WTC11 (cell line): ENCODE results near the gene VANGL2. TPM values are rescaled to one million over a fixed set of nuclear protein-coding genes. Genes with fewer than 3 reads are reported as not detected.

Source experiments
- ATAC-seq: fragments of 200-7000 bp; cut with Tn5 transposase; 2 replicates; pipeline ENCODE4 v1.10.0; 2021; ENCODE audit warnings: mild to moderate bottlenecking, moderate library complexity
- Bru-seq: library from RNA; stranded (reverse); fragments of 400-500 nt; gene quantifications from one replicate; lab custom pipeline; 2021; lab: Mats Ljungman, UMichigan
- CTCF ChIA-PET: fragments of 300-600 bp; sonication (Branson Sonifier 250); formaldehyde crosslinking; loops from one replicate; lab custom pipeline; 2021; ENCODE audit warnings: antibody characterized with exemption; lab: Charles Lee
- POLR2A ChIA-PET: fragments of 350-600 bp; sonication (Branson Sonifier 250); formaldehyde crosslinking; loops from one replicate; lab custom pipeline; 2021; ENCODE audit warnings: antibody characterized with exemption; lab: Charles Lee
- DNase-seq: peaks from one replicate; pipeline ENCODE4 v3.0.0; 2021; ENCODE audit warnings: low spot score
- H3K27ac Mint-ChIP-seq: 2 replicates; pipeline ENCODE4 v1.8.0; 2021; ENCODE audit warnings: mixed read lengths
- H3K27me3 Mint-ChIP-seq: 2 replicates; pipeline ENCODE4 v1.8.0; 2021; ENCODE audit warnings: low read depth, mild to moderate bottlenecking, moderate library complexity, mixed read lengths
- H3K36me3 Mint-ChIP-seq: 2 replicates; pipeline ENCODE4 v1.8.0; 2021; ENCODE audit warnings: mixed read lengths
- H3K4me1 Mint-ChIP-seq: 2 replicates; pipeline ENCODE4 v1.8.0; 2022; ENCODE audit warnings: mixed read lengths
- H3K4me3 Mint-ChIP-seq: 2 replicates; pipeline ENCODE4 v1.8.0; 2021; ENCODE audit warnings: mild to moderate bottlenecking, moderate library complexity, mixed read lengths
- H3K9me3 Mint-ChIP-seq: 2 replicates; pipeline ENCODE4 v1.8.0; 2021; ENCODE audit warnings: mixed read lengths
- ATF1 ChIP-seq: sonication (generic); formaldehyde crosslinking; IDR thresholded peaks from 2 replicates; pipeline ENCODE4 v1.8.1; 2023; ENCODE audit warnings: mild to moderate bottlenecking, moderate library complexity, missing genetic modification reagents
- ATF2 ChIP-seq: sonication (generic); formaldehyde crosslinking; IDR thresholded peaks from 2 replicates; pipeline ENCODE4 v1.8.1; 2022; ENCODE audit warnings: low read depth, missing genetic modification reagents, borderline replicate concordance
- CBFB ChIP-seq: sonication (generic); formaldehyde crosslinking; IDR thresholded peaks from 2 replicates; pipeline ENCODE4 v1.8.1; 2022; ENCODE audit warnings: mild to moderate bottlenecking, low read depth, missing genetic modification reagents
- CREB1 ChIP-seq: sonication (generic); formaldehyde crosslinking; IDR thresholded peaks from 2 replicates; pipeline ENCODE4 v1.8.0; 2023; ENCODE audit warnings: mild to moderate bottlenecking, missing genetic modification reagents
- E2F4 ChIP-seq: sonication (generic); formaldehyde crosslinking; IDR thresholded peaks from 2 replicates; pipeline ENCODE4 v1.8.1; 2022; ENCODE audit warnings: low read depth, mild to moderate bottlenecking, moderate library complexity, missing genetic modification reagents, borderline replicate concordance
- ETV6 ChIP-seq: sonication (generic); formaldehyde crosslinking; IDR thresholded peaks from 2 replicates; pipeline ENCODE4 v1.8.1; 2022; ENCODE audit warnings: mild to moderate bottlenecking, missing genetic modification reagents
- FOXP4 ChIP-seq: sonication (generic); formaldehyde crosslinking; IDR thresholded peaks from 2 replicates; pipeline ENCODE4 v1.8.0; 2022; ENCODE audit warnings: mild to moderate bottlenecking, missing genetic modification reagents
- JAZF1 ChIP-seq: fragments of 250-450 bp; sonication (Bioruptor Pico); IDR thresholded peaks from 2 replicates; pipeline ENCODE4 v1.9.0; 2021; ENCODE audit warnings: moderate library complexity, mild to moderate bottlenecking, inconsistent platforms
- MLX ChIP-seq: sonication (generic); formaldehyde crosslinking; IDR thresholded peaks from 2 replicates; pipeline ENCODE4 v1.8.1; 2023; ENCODE audit warnings: mild to moderate bottlenecking, missing genetic modification reagents, moderate library complexity
- NR3C1 ChIP-seq: sonication (generic); formaldehyde crosslinking; conservative IDR thresholded peaks from 2 replicates; pipeline ENCODE4 v1.8.1; 2023; ENCODE audit warnings: low read depth, mild to moderate bottlenecking, missing genetic modification reagents
- PREB ChIP-seq: sonication (generic); formaldehyde crosslinking; IDR thresholded peaks from 2 replicates; pipeline ENCODE4 v1.8.1; 2022; ENCODE audit warnings: mild to moderate bottlenecking, missing genetic modification reagents, moderate library complexity, borderline replicate concordance
- SP1 ChIP-seq: sonication (generic); formaldehyde crosslinking; conservative IDR thresholded peaks from 2 replicates; pipeline ENCODE4 v1.8.1; 2022; ENCODE audit warnings: missing genetic modification reagents
- TEAD1 ChIP-seq: sonication (generic); formaldehyde crosslinking; IDR thresholded peaks from 2 replicates; pipeline ENCODE4 v1.8.0; 2022; ENCODE audit warnings: mild to moderate bottlenecking, missing genetic modification reagents
- TEAD4 ChIP-seq: sonication (generic); formaldehyde crosslinking; IDR thresholded peaks from 2 replicates; pipeline ENCODE4 v1.8.0; 2022; ENCODE audit warnings: mild to moderate bottlenecking, missing genetic modification reagents
- ZBTB43 ChIP-seq: sonication (generic); formaldehyde crosslinking; IDR thresholded peaks from 2 replicates; pipeline ENCODE4 v1.8.1; 2023; ENCODE audit warnings: mild to moderate bottlenecking, missing genetic modification reagents
- ZNF281 ChIP-seq: sonication (generic); formaldehyde crosslinking; IDR thresholded peaks from 2 replicates; pipeline ENCODE4 v1.8.0; 2023; ENCODE audit warnings: mild to moderate bottlenecking, missing genetic modification reagents
- ZNF512 ChIP-seq: sonication (generic); formaldehyde crosslinking; IDR thresholded peaks from 2 replicates; pipeline ENCODE4 v1.8.1; 2022; ENCODE audit warnings: missing genetic modification reagents, borderline replicate concordance
- long read RNA-seq, 3 experiments: library from RNA in 1 of 3; library from capped mRNA in 1 of 3; library from polyadenylated mRNA in 1 of 3; unstranded in 2 of 3; stranded (forward) in 1 of 3; transcript quantifications; one replicate each; pipeline ENCODE4 v2.0.0, GENCODE V29; 2021
- total RNA-seq: library from RNA; stranded (reverse); gene quantifications from 3 replicates; pipeline ENCODE4 v1.2.3, GENCODE V29; 2021

Gene VANGL2
- total RNA-seq (68.0 to 69.7 TPM (median 68.6 TPM) in 3 replicates), Bru-seq, nascent RNA (percentile 87 among the genes with signal in this experiment)
- long read RNA-seq, experiment 1, full-length matches to known transcripts: 75 of 201 reads
- long read RNA-seq, experiment 1, partial matches to known transcripts: 116 of 201 reads
- long read RNA-seq, experiment 1, other reads (novel, unspliced or antisense): 10 of 201 reads
- long read RNA-seq, experiment 2, full-length matches to known transcripts: 9 of 60 reads
- long read RNA-seq, experiment 2, partial matches to known transcripts: 46 of 60 reads
- long read RNA-seq, experiment 2, other reads (novel, unspliced or antisense): 5 of 60 reads
- long read RNA-seq, experiment 3, partial matches to known transcripts: 1 of 1 reads
- long read RNA-seq, experiment 3, other reads (novel, unspliced or antisense): 0 of 1 reads

GRCh38 chr1:160400223-160400645 is at the start of gene VANGL2:
Gene VANGL2, plus strand, starts transcription at chr1:160400564. Its CDS starts 15,274 bp downstream, at chr1:160415838.
- ChIA-PET POLR2A (interaction anchor here (0.6 to 1.0 kb wide), 3 partner anchors 24 to 368 kb away, joined by 3 to 5 read pairs (median 3); partner anchors contain the start of gene PIGM), CTCF (interaction anchor here (0.6 to 2.2 kb wide), 7 partner anchors 11 to 284 kb away, joined by 3 to 11 read pairs (median 4); partner anchors contain the start of gene ATP1A2)
- Mint-ChIP-seq H3K9me3 (no peaks in the 10 kb centered on the region), H3K4me1 (peaks cover 51% of the 10 kb centered on the region), H3K27ac (peak within 1 kb of the TSS; percentile 81), H3K4me3 (peak within 1 kb of the TSS; percentile 86), H3K36me3 (no peaks in the 10 kb centered on the region), H3K27me3 (no peaks in the 10 kb centered on the region; the same call in 1 of the 2 replicates)
- DNase-seq: peak; percentile 87
- ATAC-seq: peak; percentile 72
- 0 out of 2 replicates have a peak, but pooled peaks have one; percentile 64 for TF ChIP-seq CBFB (CRISPR knock-in tag)
- 0 out of 2 replicates have a peak, but pooled peaks have one; percentile 55 for TF ChIP-seq ZNF281 (CRISPR knock-in tag)
- no peak for TF ChIP-seq PREB
- no peak for TF ChIP-seq ZNF512 (CRISPR knock-in tag)
- no peak for TF ChIP-seq TEAD1 (CRISPR knock-in tag)
- no peak for TF ChIP-seq E2F4 (CRISPR knock-in tag)
- TF ChIP-seq CREB1: no peak
- 0 out of 2 replicates have a peak, but pooled peaks have one; percentile 23 for TF ChIP-seq ATF1 (CRISPR knock-in tag)
- TF ChIP-seq SP1: no peak; the same call in none of the 2 replicates
- TF ChIP-seq FOXP4 (CRISPR knock-in tag): peak; percentile 62; the same call in 1 of the 2 replicates
- TF ChIP-seq TEAD4: 0 out of 2 replicates have a peak, but pooled peaks have one; percentile 41
- TF ChIP-seq ETV6 (CRISPR knock-in tag): peak; percentile 55; the same call in 1 of the 2 replicates
- TF ChIP-seq ZBTB43 (CRISPR knock-in tag): peak; percentile 22; the same call in 1 of the 2 replicates
- TF ChIP-seq MLX: no peak
- TF ChIP-seq ATF2: no peak
- 0 out of 2 replicates have a peak, but pooled peaks have one; percentile 64 for TF ChIP-seq NR3C1
- TF ChIP-seq JAZF1 (CRISPR knock-in tag): no peak
